OCI-LY7 (cell line): Measurements from ENCODE around the gene PSMG1. TPM values are rescaled to one million over a fixed set of nuclear protein-coding genes. Genes with fewer than 3 reads are reported as not detected.

Experiments used
- BruUV-seq: library from RNA; stranded (reverse); fragments of 400-500 nt; replicated peaks from 2 replicates; lab custom pipeline; 2021; lab: Mats Ljungman, UMichigan
- CTCF ChIA-PET: fragments of 300-600 bp; sonication (Branson Sonifier 250); formaldehyde crosslinking; loops from one replicate; lab custom pipeline; 2022; ENCODE audit warnings: antibody characterized with exemption; ENCODE audit not compliant: unreplicated experiment; lab: Charles Lee
- POLR2A ChIA-PET: fragments of 300-600 bp; sonication (Branson Sonifier 250); formaldehyde crosslinking; loops from one replicate; lab custom pipeline; 2022; ENCODE audit warnings: antibody characterized with exemption; lab: Charles Lee
- DNase-seq: peaks from one replicate; pipeline ENCODE4 v3.0.0-alpha.2; 2015; ENCODE audit warnings: low spot score
- H2AFZ ChIP-seq: fragments of 200-600 bp; sonication (generic), shearing (Covaris generic); 2 replicates; pipeline ENCODE4 v1.6.1; 2014; ENCODE audit warnings: mild to moderate bottlenecking, antibody characterized with exemption, low read length, moderate library complexity
- H3K27ac ChIP-seq: fragments of 200-600 bp; sonication (generic); 2 replicates; pipeline ENCODE4 v1.5.1; 2014; ENCODE audit warnings: mixed run types, low read depth, mild to moderate bottlenecking, moderate library complexity, low read length, inconsistent platforms; ENCODE audit not compliant: poor library complexity, severe bottlenecking
- H3K36me3 ChIP-seq: fragments of 200-600 bp; sonication (generic); 2 replicates; pipeline ENCODE4 v1.6.1; 2014; ENCODE audit warnings: mild to moderate bottlenecking, antibody characterized with exemption, low read length, moderate library complexity, mixed read lengths; ENCODE audit not compliant: insufficient read depth
- H3K4me1 ChIP-seq: fragments of 200-600 bp; sonication (generic); 2 replicates; pipeline ENCODE4 v1.5.1; 2014; ENCODE audit warnings: mild to moderate bottlenecking, low read length; ENCODE audit not compliant: insufficient read depth, poor library complexity, severe bottlenecking
- H3K4me2 ChIP-seq: fragments of 200-600 bp; sonication (generic); 2 replicates; pipeline ENCODE4 v1.6.1; 2014; ENCODE audit warnings: mild to moderate bottlenecking, low read length
- H3K4me3 ChIP-seq: fragments of 200-600 bp; sonication (generic); 2 replicates; pipeline ENCODE4 v1.5.1; 2014; ENCODE audit warnings: mild to moderate bottlenecking, low read depth, low read length; ENCODE audit not compliant: poor library complexity, severe bottlenecking
- H3K79me2 ChIP-seq: fragments of 200-600 bp; sonication (generic); 2 replicates; pipeline ENCODE4 v1.6.1; 2016; ENCODE audit warnings: low read depth, mild to moderate bottlenecking, low read length, moderate library complexity, mixed read lengths; ENCODE audit not compliant: insufficient read depth
- H3K9me2 ChIP-seq: fragments of 200-600 bp; sonication (generic); 2 replicates; pipeline ENCODE4 v1.6.1; 2016; ENCODE audit warnings: mild to moderate bottlenecking, low read length, mixed read lengths; ENCODE audit not compliant: insufficient read depth
- H3K9me3 ChIP-seq: fragments of 200-600 bp; sonication (generic); 2 replicates; pipeline ENCODE4 v1.6.1; 2014; ENCODE audit warnings: mild to moderate bottlenecking, mixed run types, low read length, mixed read lengths
- H4K20me1 ChIP-seq: fragments of 200-600 bp; sonication (generic); 2 replicates; pipeline ENCODE4 v1.6.1; 2014; ENCODE audit warnings: mild to moderate bottlenecking, antibody characterized with exemption, low read length, moderate library complexity, mixed read lengths; ENCODE audit not compliant: insufficient read depth
- EZH2phosphoT487 ChIP-seq: fragments of 200-600 bp; sonication (generic); IDR thresholded peaks from 2 replicates; pipeline ENCODE4 v1.6.1; 2018; ENCODE audit warnings: low read depth, borderline replicate concordance, mild to moderate bottlenecking, mixed run types, antibody characterized with exemption, low read length, moderate library complexity, mixed read lengths
- intact Hi-C: fragments of 100-400 bp; cut with micrococcal nuclease; formaldehyde crosslinking; loops from one replicate; pipeline ENCODE4 v1.10.0; 2022; ENCODE audit not compliant: unreplicated experiment
- total RNA-seq, 2 experiments: library from RNA; depleted of rRNA in 1 of 2; stranded (reverse); fragments of >200 nt in 1 of 2; shearing (Covaris generic) in 1 of 2; gene quantifications; 2 replicates each; pipeline ENCODE4 v1.2.3, GENCODE V29; 2014 to 2022
- TF ChIP-seq, protein P1 (sequence below): fragments of 200-600 bp; sonication (generic); conservative IDR thresholded peaks from 2 replicates; pipeline ENCODE4 v1.5.1; 2014; ENCODE audit warnings: mild to moderate bottlenecking, antibody characterized with exemption, low read length, moderate library complexity, mixed read lengths

The PSMG1 gene
- total RNA-seq, 2 experiments from 2014 or later: 87.2 to 123 TPM

DNA sequence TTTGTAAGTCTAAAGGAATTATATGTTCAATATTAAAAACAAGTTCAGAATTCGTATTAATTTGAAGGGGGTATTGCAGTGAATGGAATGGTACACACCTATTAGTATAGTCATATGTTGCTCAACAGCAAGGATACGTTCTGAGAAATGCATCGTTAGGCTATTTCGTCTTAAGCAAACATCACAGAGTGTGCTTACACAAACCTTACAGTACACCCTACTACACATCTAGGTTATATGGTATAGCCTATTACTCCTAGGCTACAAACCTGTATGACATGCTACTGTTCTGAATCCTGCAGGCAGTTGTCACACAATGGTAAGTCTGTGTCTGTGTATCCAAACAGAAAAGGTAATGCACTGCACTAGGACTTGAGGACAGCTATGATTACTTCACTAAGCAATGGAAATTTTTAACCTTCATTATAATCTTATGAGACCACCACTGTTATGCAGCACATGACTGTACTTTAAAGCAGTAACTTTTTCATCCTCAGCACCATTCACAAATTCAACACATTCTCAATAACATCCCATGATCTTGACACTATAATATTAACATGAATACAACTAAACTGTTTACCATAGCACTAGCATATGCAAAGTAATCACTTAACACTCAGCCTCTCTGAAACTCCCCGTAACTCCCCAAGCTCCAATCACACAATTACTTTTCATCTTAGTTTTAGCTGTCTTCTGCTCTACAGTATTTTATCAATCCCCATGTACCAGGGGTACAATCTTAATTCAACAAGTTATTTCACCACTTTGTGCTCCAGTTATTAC, 14.4 kb upstream of the PSMG1 start:
- CTCF ChIA-PET: no interaction called here
- Histone ChIP-seq H3K4me3 (no peak overlapping the region), H3K9me3 (no peaks in the 10 kb centered on the region), H3K36me3 (peaks cover 96% of the 10 kb centered on the region), H3K4me1 (no peaks in the 10 kb centered on the region), H3K27ac (no peak overlapping the region), H3K4me2 (no peak overlapping the region), H3K9me2 (no peaks in the 10 kb centered on the region), H3K79me2 (no peaks in the 10 kb centered on the region), H4K20me1 (peaks cover 11% of the 10 kb centered on the region; the same call in 1 of the 2 replicates), H2AFZ (no peak overlapping the region)
- intact Hi-C loops: no loop called here
- TF ChIP-seq, protein P1, sequence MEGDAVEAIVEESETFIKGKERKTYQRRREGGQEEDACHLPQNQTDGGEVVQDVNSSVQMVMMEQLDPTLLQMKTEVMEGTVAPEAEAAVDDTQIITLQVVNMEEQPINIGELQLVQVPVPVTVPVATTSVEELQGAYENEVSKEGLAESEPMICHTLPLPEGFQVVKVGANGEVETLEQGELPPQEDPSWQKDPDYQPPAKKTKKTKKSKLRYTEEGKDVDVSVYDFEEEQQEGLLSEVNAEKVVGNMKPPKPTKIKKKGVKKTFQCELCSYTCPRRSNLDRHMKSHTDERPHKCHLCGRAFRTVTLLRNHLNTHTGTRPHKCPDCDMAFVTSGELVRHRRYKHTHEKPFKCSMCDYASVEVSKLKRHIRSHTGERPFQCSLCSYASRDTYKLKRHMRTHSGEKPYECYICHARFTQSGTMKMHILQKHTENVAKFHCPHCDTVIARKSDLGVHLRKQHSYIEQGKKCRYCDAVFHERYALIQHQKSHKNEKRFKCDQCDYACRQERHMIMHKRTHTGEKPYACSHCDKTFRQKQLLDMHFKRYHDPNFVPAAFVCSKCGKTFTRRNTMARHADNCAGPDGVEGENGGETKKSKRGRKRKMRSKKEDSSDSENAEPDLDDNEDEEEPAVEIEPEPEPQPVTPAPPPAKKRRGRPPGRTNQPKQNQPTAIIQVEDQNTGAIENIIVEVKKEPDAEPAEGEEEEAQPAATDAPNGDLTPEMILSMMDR: no peak
- TF ChIP-seq EZH2phosphoT487: no peak
- no peak for DNase-seq
- POLR2A ChIA-PET: interaction anchor here (1.6 kb wide), 1 partner anchor 14 kb away, joined by 5 read pairs; the partner anchor contains the start of gene PSMG1
- no TSS peak for BruUV-seq

GRCh38 chr21:39196838-39197237, 13.6 kb upstream of the PSMG1 start:
- H3K79me2 ChIP-seq: no peaks in the 10 kb centered on the region
- no TSS peak for BruUV-seq
- H3K4me1 ChIP-seq: no peaks in the 10 kb centered on the region
- TF ChIP-seq EZH2phosphoT487: no peak
- TF ChIP-seq, protein P1: no peak
- intact Hi-C loops: no loop called here
- CTCF ChIA-PET: no interaction called here
- H3K9me2 ChIP-seq: no peaks in the 10 kb centered on the region
- POLR2A ChIA-PET: interaction anchor here (0.9 to 1.6 kb wide), 2 partner anchors 13 to 16 kb away, joined by 3 to 5 read pairs; partner anchors contain the start of gene PSMG1
- H2AFZ ChIP-seq: no peak overlapping the region
- H3K4me3 ChIP-seq: no peak overlapping the region
- H3K4me2 ChIP-seq: no peak overlapping the region
- no peak overlapping the region for H3K27ac ChIP-seq
- peaks cover 88% of the 10 kb centered on the region for H3K36me3 ChIP-seq
- no peak for DNase-seq
- peaks cover 11% of the 10 kb centered on the region; the same call in 1 of the 2 replicates for H4K20me1 ChIP-seq
- H3K9me3 ChIP-seq: no peaks in the 10 kb centered on the region

DNA sequence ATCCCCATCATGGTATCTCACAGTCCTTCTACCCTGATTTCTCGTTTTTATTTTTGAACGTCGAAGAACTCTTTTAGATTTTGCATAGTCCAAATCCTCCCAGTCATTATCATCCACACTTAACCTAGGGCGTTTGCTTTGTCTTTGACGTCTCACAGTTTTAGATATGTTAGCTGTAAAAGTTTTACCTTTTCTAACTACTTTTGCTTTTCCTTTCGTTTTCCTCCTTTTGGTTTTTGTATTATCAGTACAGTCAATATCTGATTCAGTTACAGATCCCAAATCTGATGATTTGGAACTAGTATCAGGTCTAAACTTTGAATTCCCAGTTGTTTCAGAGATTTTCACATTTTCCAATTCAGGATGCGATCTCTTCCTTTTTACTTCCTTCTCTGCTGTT, 13.1 kb upstream of the PSMG1 start:
- Histone ChIP-seq H3K36me3 (peaks cover 83% of the 10 kb centered on the region), H3K79me2 (no peaks in the 10 kb centered on the region), H3K27ac (no peak overlapping the region), H3K4me1 (no peaks in the 10 kb centered on the region), H3K4me3 (no peak overlapping the region), H3K9me3 (no peaks in the 10 kb centered on the region), H4K20me1 (peaks cover 11% of the 10 kb centered on the region; the same call in 1 of the 2 replicates), H3K9me2 (no peaks in the 10 kb centered on the region), H3K4me2 (no peak overlapping the region), H2AFZ (no peak overlapping the region)
- intact Hi-C loops: no loop called here
- TF ChIP-seq, protein P1: no peak
- no peak for TF ChIP-seq EZH2phosphoT487
- CTCF ChIA-PET: no interaction called here
- POLR2A ChIA-PET: interaction anchor here (0.9 to 1.6 kb wide), 2 partner anchors 13 to 16 kb away, joined by 3 to 5 read pairs; partner anchors contain the start of gene PSMG1
- no peak for DNase-seq
- BruUV-seq: no TSS peak
